Right lobe of liver (tissue), 4 donors: ENCODE results near the gene TCAF1.

Experiments used
- CTCF ChIP-seq, 4 donors: fragments of 200-600 bp in 3 of 4; fragments of 450-650 bp in 1 of 4; IDR thresholded peaks; one replicate each; pipeline versions ENCODE4 v1.5.1 to v1.8.0; 2016 to 2022; ENCODE audit warnings: antibody characterized with exemption in 4 of 4, mild to moderate bottlenecking in 2 of 4
- POLR2A ChIP-seq: fragments of 450-650 bp; IDR thresholded peaks from one replicate; pipeline ENCODE4 v1.6.1; 2017; ENCODE audit warnings: antibody characterized with exemption, mild to moderate bottlenecking
- donor health status: DM: no; HTN: no; CAD: no.
- donor health status: DM: no; HTN: no; CAD: no.
- donor health status: DM: no; HTN: yes; CAD: no.

- TF ChIP-seq CTCF (IDR thresholded peaks at IDR 0.05): no peak
- no peak for TF ChIP-seq POLR2A
These were observed 12.9 kb downstream of the TCAF1 start for GRCh38 chr7:143889068-143889467.
